Fibroblast of mammary gland (primary cell): ENCODE results near the gene CACNA1C.

Experiments used
- DNase-seq: peaks from one replicate; pipeline ENCODE4 v3.0.0-alpha.2; 2010; ENCODE audit warnings: low read depth
- H3K4me3 ChIP-seq: 2 replicates; pipeline ENCODE4 v1.5.1; 2011; ENCODE audit warnings: low read depth, mild to moderate bottlenecking, low read length, moderate library complexity; ENCODE audit not compliant: control insufficient read depth
- TF ChIP-seq, protein P1 (sequence below): conservative IDR thresholded peaks from 2 replicates; pipeline ENCODE4 v1.5.1; 2011; ENCODE audit warnings: low read depth, low read length, inconsistent platforms; ENCODE audit not compliant: control insufficient read depth, insufficient read depth

Gene CACNA1C

DNA sequence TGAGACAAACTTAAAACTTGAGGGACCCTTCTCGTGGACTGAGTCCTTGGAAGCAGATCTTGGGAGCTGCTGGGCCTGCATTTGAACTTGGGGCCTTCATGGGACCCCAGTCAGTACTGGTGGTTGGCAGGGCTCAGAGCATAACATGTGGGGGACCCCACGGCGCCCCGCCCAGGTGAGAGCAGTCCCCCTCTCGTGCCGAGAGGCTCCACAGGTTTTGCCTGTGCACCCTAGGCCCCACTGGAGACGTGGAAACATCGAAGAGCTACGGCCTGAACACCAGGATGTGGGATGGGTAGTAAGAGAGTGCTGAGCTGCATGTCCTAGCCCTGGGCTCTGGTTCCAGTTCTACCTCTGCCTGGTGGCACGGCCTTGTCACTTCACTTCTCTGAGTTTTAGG is 84.1 kb downstream of the CACNA1C start:
- TF ChIP-seq, protein P1, sequence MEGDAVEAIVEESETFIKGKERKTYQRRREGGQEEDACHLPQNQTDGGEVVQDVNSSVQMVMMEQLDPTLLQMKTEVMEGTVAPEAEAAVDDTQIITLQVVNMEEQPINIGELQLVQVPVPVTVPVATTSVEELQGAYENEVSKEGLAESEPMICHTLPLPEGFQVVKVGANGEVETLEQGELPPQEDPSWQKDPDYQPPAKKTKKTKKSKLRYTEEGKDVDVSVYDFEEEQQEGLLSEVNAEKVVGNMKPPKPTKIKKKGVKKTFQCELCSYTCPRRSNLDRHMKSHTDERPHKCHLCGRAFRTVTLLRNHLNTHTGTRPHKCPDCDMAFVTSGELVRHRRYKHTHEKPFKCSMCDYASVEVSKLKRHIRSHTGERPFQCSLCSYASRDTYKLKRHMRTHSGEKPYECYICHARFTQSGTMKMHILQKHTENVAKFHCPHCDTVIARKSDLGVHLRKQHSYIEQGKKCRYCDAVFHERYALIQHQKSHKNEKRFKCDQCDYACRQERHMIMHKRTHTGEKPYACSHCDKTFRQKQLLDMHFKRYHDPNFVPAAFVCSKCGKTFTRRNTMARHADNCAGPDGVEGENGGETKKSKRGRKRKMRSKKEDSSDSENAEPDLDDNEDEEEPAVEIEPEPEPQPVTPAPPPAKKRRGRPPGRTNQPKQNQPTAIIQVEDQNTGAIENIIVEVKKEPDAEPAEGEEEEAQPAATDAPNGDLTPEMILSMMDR: no peak
- no peak for DNase-seq
- H3K4me3 ChIP-seq: no peak overlapping the region

DNA sequence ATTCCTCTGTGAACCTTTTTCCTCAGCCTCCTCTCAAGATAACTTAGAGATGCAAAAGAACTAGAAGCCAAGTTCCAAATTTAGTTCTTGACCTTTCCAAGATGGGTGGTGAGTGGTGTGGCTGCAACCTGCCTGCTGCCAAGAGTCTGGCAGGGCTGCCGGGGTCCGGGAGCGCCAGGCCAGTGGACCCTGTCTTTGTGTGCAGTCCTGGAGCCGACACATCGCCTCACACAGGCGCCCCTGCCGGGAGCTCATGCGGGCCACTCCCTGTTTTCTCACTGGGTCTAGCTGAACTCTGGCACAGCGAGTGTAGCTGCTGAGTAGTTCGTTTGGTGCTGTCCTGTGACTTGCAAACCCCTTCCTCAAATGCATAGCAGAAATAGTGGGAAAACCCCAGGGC is 84.9 kb downstream of the CACNA1C start:
- no peak for DNase-seq
- H3K4me3 ChIP-seq: no peak overlapping the region
- TF ChIP-seq, protein P1: no peak

DNA sequence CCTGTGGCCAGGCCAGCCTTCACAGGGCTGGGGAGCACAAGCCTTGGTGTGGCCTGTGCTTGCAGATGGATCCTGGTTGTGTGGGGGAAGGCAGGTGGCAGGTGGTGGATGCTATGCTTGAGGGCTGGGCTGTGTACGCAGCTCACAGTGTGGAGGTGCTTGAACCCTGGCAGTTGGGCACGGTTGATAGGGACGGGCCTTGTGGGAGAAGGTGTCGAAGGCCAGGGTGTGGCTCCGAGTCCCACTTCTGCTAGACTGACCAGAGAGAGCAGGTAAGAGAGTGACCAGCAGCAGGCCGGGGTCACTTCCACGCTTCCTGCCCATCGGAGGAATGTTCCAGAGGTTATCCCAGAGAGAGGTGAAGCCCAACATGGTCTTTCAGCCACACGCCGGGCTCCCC is 85.5 kb downstream of the CACNA1C start:
- no peak overlapping the region for H3K4me3 ChIP-seq
- DNase-seq: no peak
- TF ChIP-seq, protein P1: no peak

DNA sequence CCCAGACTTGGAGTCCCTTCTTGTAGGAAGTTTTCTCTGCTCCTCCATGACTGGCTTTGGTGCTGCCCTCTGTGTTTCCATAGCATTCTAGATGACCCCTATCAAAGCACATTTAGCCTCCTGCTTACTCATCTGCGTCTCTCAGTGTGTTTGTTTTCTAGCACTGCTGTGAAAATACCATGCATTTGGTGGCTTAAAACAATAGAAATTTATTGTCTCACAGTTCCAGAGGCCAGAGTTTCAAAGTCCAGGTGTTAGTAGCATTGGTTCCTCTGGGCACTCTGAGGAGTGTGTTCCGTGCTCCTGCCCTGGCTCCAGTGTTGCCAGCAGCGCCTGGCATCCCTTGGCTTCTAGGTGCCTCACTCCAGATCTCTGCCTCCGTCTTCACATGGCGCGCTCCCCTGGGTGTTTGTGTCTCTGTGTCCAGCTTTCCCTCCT is 86.1 kb downstream of the CACNA1C start:
- TF ChIP-seq, protein P1: no peak
- H3K4me3 ChIP-seq: no peak overlapping the region
- DNase-seq: no peak

DNA sequence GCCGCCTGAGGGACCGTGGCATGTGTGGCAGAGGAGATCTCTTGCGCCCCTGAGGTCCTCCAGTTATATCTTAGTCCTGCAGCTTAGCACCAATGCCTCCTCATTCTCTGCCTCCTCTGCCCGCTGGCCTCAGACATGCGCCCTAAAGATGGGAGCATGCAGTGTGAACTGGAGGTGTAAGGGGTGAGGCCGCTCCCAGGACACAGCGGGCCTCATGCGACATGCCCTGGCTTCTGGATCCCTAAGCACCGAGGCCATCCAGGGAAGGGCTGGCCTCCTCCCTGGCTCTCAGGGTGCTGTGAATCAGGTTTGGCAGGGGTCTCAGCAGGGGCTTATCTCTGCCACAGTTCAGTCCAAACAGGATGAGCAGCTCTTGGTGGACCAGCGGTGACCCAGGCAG is 86.9 kb downstream of the CACNA1C start:
- no peak for DNase-seq
- no peak overlapping the region for H3K4me3 ChIP-seq
- TF ChIP-seq, protein P1: no peak

DNA sequence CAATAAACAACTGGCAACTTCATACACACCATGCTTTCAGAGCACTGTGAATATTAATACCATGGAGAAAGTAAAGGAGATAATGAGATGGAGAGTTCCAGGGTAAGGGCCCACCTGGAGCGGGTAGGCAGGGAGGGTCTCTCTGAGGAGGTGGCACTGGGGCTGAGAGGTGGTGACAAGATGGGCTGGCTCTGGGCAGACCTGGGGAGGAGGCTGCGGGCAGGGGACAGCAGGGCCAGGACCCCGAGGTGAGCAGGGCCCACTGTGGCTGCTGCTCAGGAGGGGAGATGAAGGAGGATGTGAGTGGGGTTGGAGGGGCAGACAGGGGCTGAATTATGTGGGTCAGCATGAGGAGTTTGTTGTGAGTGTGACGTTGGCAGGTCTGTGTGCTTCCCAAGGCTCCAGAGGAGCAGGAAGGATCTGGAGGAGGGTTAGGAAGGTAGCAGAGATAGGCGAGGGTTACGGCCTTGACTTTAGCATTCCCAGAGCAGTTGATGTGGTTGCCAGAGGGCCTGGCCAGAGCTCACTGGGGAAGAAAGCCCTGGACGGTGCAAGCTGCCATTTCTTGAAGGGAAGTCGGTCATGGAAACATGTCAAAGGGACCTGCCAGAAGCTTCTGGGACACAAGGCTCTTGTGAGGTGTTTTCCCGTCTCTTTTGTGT is 88.2 kb downstream of the CACNA1C start:
- TF ChIP-seq, protein P1: no peak
- no peak for DNase-seq
- H3K4me3 ChIP-seq: no peak overlapping the region

DNA sequence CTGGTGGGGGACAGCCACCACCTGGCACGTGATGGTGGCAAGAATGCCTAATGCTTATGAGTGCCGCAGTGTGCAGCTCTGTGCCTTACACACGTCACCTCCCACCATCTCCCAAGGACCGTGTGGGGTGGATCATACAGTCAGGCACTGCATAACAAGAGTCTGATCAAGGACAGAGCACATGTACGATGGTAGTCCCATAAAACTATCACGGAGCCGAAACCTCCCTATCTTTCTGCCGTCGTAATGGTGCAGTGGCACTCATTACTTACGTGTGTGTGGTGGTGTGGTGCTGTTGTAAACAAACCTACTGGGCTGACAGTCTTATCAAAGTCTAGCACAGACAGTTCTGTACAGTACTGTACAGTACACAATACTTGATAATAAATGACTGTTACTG is 89.3 kb downstream of the CACNA1C start:
- no peak overlapping the region for H3K4me3 ChIP-seq
- DNase-seq: no peak
- TF ChIP-seq, protein P1: no peak
